T-cell (primary cell): ENCODE measurements around the gene U2AF2. TPM values are rescaled to one million over a fixed set of nuclear protein-coding genes. Genes with fewer than 3 reads are reported as not detected.
A peak's percentile ranks its signal among the peaks of the same experiment; 100 is the strongest.

ENCODE experiments used
- ATAC-seq, 4 experiments: fragments of 200-7000 bp in 3 of 4; fragments of 150-1000 bp in 1 of 4; cut with Tn5 transposase; replicated peaks in 1 of 4; 1 replicate in 3 of 4; 2 replicates in 1 of 4; pipeline ENCODE4 v1.10.0; 2021; ENCODE audit warnings: moderate library complexity in 3 of 4, mild to moderate bottlenecking in 2 of 4, moderate number of reproducible peaks in 1 of 4
- CTCF ChIA-PET, 2 donors: fragments of 300-600 bp; sonication (Branson Sonifier 250); formaldehyde crosslinking; loops; one replicate each; lab custom pipeline; 2022; ENCODE audit warnings: antibody characterized with exemption in 2 of 2; lab: Charles Lee
- POLR2A ChIA-PET, 2 donors: fragments of 300-600 bp; sonication (Branson Sonifier 250); formaldehyde crosslinking; loops; one replicate each; lab custom pipeline; 2022; ENCODE audit warnings: antibody characterized with exemption in 2 of 2; lab: Charles Lee
- DNase-seq, 35 experiments: peaks; one replicate each; pipeline versions ENCODE4 v3.0.0 to v3.0.0-alpha.2; 2013 to 2023
- H3K27ac ChIP-seq: one replicate; pipeline ENCODE4 v1.5.1; 2013; ENCODE audit warnings: low read length
- H3K27me3 ChIP-seq, 2 experiments: replicated peaks in 1 of 2; 1 replicate in 1 of 2; 2 replicates in 1 of 2; pipeline versions ENCODE4 v1.6.1 to v1.7.0; 2013; ENCODE audit warnings: low read length in 1 of 2, mixed read lengths in 1 of 2; ENCODE audit not compliant: control insufficient read depth in 2 of 2, insufficient read depth in 2 of 2; ENCODE audit errors: extremely low read depth in 1 of 2
- H3K36me3 ChIP-seq, 2 donors: 1 replicate in 1 of 2; 2 replicates in 1 of 2; pipeline versions ENCODE4 v1.6.1 to v1.7.0; 2013; ENCODE audit warnings: low read length in 1 of 2; ENCODE audit not compliant: control insufficient read depth in 2 of 2, insufficient read depth in 1 of 2; ENCODE audit errors: extremely low read depth in 1 of 2
- H3K4me1 ChIP-seq, 2 experiments: 1 replicate in 1 of 2; 2 replicates in 1 of 2; pipeline versions ENCODE4 v1.6.1 to v1.7.0; 2013; ENCODE audit warnings: low read length in 2 of 2, mixed read lengths in 1 of 2; ENCODE audit not compliant: insufficient read depth in 2 of 2, control insufficient read depth in 1 of 2; ENCODE audit errors: extremely low read depth in 1 of 2
- H3K4me3 ChIP-seq, 2 donors: 1 replicate in 1 of 2; 2 replicates in 1 of 2; pipeline versions ENCODE4 v1.5.1 to v1.7.0; 2013; ENCODE audit warnings: mild to moderate bottlenecking in 2 of 2, low read length in 1 of 2, moderate library complexity in 1 of 2; ENCODE audit not compliant: control insufficient read depth in 1 of 2; ENCODE audit errors: extremely low read depth in 1 of 2
- H3K9me3 ChIP-seq: 2 replicates; pipeline ENCODE4 v1.7.0; 2013
- H3K27ac Mint-ChIP-seq, 2 donors: one replicate each; pipeline ENCODE4 v1.8.0; 2020 to 2021; ENCODE audit warnings: mild to moderate bottlenecking in 2 of 2, mixed read lengths in 2 of 2
- H3K27me3 Mint-ChIP-seq, 2 donors: one replicate each; pipeline ENCODE4 v1.8.0; 2021 to 2022; ENCODE audit warnings: mixed read lengths in 2 of 2
- H3K36me3 Mint-ChIP-seq: one replicate; pipeline ENCODE4 v1.8.0; 2021; ENCODE audit warnings: mixed read lengths
- H3K4me1 Mint-ChIP-seq, 3 donors: one replicate each; pipeline ENCODE4 v1.8.0; 2020 to 2022; ENCODE audit warnings: mixed read lengths in 3 of 3, mild to moderate bottlenecking in 1 of 3
- H3K4me3 Mint-ChIP-seq, 3 donors: one replicate each; pipeline ENCODE4 v1.8.0; 2020 to 2022; ENCODE audit warnings: mild to moderate bottlenecking in 3 of 3, mixed read lengths in 3 of 3, moderate library complexity in 3 of 3
- H3K9me3 Mint-ChIP-seq, 3 donors: one replicate each; pipeline ENCODE4 v1.8.0; 2020 to 2022; ENCODE audit warnings: mixed read lengths in 3 of 3
- WGBS: methylation state at CpG from one replicate; pipeline ENCODE4 v1.1.5; 2013; ENCODE audit warnings: missing lambda C conversion rate; ENCODE audit not compliant: insufficient coverage; 5-methylcytosine and 5-hydroxymethylcytosine counted together
- total RNA-seq, 35 experiments: library from RNA in 6 of 35; stranded (reverse) in 6 of 35; fragments of 120-200 nt in 1 of 35; gene quantifications; one replicate each; pipeline versions ENCODE4 v1.2.1 to v1.2.4 and lab custom pipeline; 2013 to 2026

U2AF2 gene
- total RNA-seq, 5 donors from 2014 or later (not counting 1 experiment from before 2014, with no cell fraction given): 254 to 310 (median 303) TPM

DNA sequence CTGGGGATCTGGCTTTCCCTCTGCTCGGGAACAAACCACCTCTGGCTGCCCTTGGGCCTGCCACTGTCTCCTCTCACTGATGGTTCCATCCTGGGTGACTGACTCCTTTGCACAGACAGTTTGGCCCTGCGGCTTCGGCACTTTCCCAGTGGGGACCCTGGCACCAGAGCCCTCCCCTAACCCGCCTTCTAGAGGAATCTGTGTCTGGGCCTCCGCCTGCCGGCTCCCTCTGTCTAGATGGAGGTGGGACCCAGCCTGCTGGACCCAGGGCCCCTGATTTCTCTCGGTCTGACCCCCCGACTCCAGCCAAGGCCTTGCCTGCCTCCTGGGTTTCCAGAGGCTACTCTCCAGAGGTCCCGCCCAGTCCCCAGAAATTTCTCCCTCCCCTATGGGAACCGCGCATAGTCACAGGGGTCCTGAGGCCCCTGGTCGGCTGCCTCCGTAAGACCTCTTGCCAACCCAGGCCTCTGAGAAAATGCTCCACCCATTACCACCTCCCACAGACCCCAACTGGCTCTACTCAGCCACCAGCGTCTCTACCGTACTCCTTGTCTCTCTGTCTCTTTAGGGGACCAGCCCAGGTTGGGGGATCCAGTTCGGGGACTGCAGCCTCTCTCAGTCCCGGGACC lies 4.1 kb upstream of the U2AF2 start:
- Mint-ChIP-seq H3K27ac (peak overlapping the region in 1 of 2 donors; percentile 24), H3K36me3 (no peaks in the 10 kb centered on the region), H3K4me3 (peak overlapping the region in 2 of 3 donors; percentile 47 to 82), H3K9me3 (no peaks in the 10 kb centered on the region), H3K27me3 (no peaks in the 10 kb centered on the region), H3K4me1 (peaks cover 31 to 37% (median 37%) of the 10 kb centered on the region in 3 donors)
- Histone ChIP-seq H3K27ac (no peak overlapping the region), H3K4me3 (no peak overlapping the region), H3K36me3 (no peaks in the 10 kb centered on the region), H3K4me1 (peaks cover 2 to 39% of the 10 kb centered on the region in 2 experiments), H3K9me3 (no peaks in the 10 kb centered on the region), H3K27me3 (peaks cover 0 to 11% of the 10 kb centered on the region in 2 experiments)
- DNase-seq (no peak), ATAC-seq (no peak)
- WGBS: 97% methylated on average over 11 of the region's 17 CpGs
- POLR2A ChIA-PET: no interaction called here
- CTCF ChIA-PET: interaction anchor here in 1 of 2 donors (1.0 kb wide), 1 partner anchor 18 kb away, joined by 4 read pairs; no protein-coding TSS in a partner anchor

DNA sequence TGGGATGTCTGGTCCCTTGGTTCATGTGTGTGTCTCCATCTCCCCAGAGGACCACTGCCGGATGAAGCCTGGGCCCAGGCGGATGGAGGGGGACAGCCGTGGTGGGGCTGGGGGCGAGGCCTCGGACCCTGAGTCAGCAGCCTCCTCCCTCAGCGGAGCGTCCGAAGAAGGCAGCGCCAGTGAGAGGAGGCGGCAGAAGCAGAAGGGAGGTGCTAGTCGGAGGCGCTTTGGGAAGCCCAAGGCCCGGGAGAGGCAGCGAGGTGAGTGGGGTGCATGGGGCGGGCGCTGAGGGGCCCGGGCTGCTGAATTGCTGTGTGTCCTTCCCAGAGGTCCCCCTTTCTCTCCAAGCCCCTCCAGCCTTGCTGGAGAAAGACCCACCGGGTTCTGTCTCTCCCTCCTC lies 3.6 kb upstream of the U2AF2 start:
- Histone ChIP-seq H3K27me3 (peaks cover 0 to 11% of the 10 kb centered on the region in 2 experiments), H3K4me3 (no peak overlapping the region), H3K27ac (no peak overlapping the region), H3K36me3 (no peaks in the 10 kb centered on the region), H3K4me1 (peaks cover 4 to 45% of the 10 kb centered on the region in 2 experiments), H3K9me3 (no peaks in the 10 kb centered on the region)
- peaks cover 35 to 42% (median 42%) of the 10 kb centered on the region in 3 donors for H3K4me1 Mint-ChIP-seq
- peak overlapping the region in 1 of 3 donors; percentile 82 for H3K4me3 Mint-ChIP-seq
- no peaks in the 10 kb centered on the region for H3K9me3 Mint-ChIP-seq
- H3K27ac Mint-ChIP-seq: no peak overlapping the region
- ATAC-seq: no peak
- DNase-seq: no peak
- ChIA-PET CTCF (no interaction called here), POLR2A (no interaction called here)
- peaks cover 4% of the 10 kb centered on the region for H3K36me3 Mint-ChIP-seq
- no peaks in the 10 kb centered on the region for H3K27me3 Mint-ChIP-seq
- WGBS: 100% methylated on average over 4 of the region's 18 CpGs

DNA sequence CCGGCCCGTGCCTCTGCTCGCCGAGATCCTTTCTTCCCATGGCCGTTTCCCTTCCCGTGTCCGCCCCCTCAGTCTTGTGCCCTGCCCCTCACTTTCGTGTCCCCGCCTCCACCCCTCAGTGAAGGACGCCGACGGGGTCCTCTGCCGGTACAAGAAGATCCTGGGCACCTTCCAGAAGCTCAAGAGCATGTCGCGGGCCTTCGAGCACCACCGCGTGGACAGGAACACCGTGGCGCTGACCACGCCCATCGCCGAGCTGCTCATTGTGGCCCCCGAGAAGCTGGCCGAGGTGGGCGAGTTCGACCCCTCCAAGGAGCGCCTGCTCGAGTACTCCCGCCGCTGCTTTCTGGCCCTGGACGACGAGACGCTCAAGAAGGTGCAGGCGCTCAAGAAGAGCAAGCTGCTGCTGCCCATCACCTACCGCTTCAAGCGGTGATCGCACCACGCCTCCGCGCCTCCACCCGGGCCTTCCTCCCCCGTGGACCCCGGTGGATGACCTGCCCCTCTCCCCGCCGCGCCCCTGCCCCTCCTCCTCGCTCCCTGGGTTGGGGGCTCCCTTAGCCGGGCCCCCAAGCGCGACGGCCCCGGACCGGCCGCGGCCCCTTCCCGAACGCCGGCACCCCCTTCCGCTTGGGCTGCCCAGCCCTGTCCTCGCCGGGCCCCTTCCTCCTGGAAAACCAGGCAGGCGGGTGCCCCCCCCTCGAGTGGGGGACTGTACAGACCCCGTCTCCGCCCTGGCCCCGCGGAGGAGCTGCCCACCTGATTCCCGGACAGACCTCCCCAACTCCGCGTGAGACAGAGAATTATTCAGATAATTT lies 2.3 kb upstream of the U2AF2 start:
- Mint-ChIP-seq H3K27me3 (no peaks in the 10 kb centered on the region), H3K36me3 (peaks cover 5% of the 10 kb centered on the region), H3K27ac (peak overlapping the region in 1 of 2 donors; percentile 11), H3K4me3 (peak overlapping the region in 2 of 3 donors; percentile 28 to 30), H3K9me3 (no peaks in the 10 kb centered on the region), H3K4me1 (peaks cover 42 to 50% (median 47%) of the 10 kb centered on the region in 3 donors)
- H3K9me3 ChIP-seq: no peaks in the 10 kb centered on the region
- WGBS: 93% methylated on average over 49 of the region's 71 CpGs
- H3K36me3 ChIP-seq: peaks cover 0 to 3% of the 10 kb centered on the region in 2 donors
- ChIA-PET CTCF (interaction anchor here (0.5 to 0.9 kb wide), 11 partner anchors 8 to 1554 kb away, joined by 3 to 12 read pairs (median 4); no protein-coding TSS in a partner anchor), POLR2A (no interaction called here)
- DNase-seq: peak in 2 of 35 experiments; percentile 19 to 34
- ATAC-seq: no peak
- H3K4me1 ChIP-seq: peaks cover 16 to 49% of the 10 kb centered on the region in 2 experiments
- no peak overlapping the region for H3K4me3 ChIP-seq
- no peak overlapping the region for H3K27ac ChIP-seq
- H3K27me3 ChIP-seq: peaks cover 0 to 11% of the 10 kb centered on the region in 2 experiments

DNA sequence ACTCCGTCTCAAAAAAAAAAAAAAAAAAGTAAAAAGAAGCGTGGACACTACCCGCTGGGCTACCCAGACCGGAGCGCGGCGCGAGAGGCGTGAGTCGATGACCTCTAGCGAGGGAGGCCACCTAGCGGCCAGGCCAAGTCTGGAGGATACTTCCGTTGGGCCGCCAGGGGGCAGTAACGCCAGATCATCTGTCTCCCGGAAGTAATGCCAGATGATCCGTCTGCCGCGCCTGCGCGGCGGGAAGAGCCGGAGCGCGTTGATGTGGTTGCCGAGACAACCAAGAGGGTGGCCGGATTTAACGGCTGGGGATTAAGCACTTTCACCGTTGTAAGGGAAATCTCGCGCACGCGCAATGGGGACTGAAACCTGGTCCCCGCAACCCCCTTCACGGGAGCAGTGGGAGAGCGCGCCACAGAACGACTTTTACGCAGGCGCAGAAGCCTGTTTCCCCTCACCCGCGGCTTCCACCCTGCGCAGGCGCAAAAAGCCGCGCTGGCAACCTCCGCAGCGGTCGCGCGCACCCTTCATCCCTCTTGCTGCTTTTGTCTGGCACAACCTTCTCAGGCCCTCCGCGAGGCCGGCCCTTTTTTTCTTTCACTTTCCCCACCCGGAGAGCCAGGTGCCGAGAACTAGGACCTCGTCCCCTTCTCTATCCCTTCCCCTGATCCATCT lies 1.0 kb upstream of the U2AF2 start:
- Mint-ChIP-seq H3K9me3 (no peaks in the 10 kb centered on the region), H3K27me3 (no peaks in the 10 kb centered on the region), H3K27ac (peak overlapping the region; percentile 95 to 99), H3K4me1 (peaks cover 46 to 52% (median 48%) of the 10 kb centered on the region in 3 donors), H3K36me3 (peaks cover 9% of the 10 kb centered on the region), H3K4me3 (peak overlapping the region; percentile 85 to 88 (median 87))
- WGBS: under 1% methylated on average over 57 of the region's 57 CpGs
- ChIA-PET POLR2A (interaction anchor here in 1 of 2 donors (0.6 to 0.9 kb wide), 4 partner anchors 7 to 1464 kb away, joined by 3 to 5 read pairs (median 3); partner anchors contain the start of gene MBOAT7), CTCF (interaction anchor here (0.7 to 1.5 kb wide), 19 partner anchors 9 to 1517 kb away, joined by 3 to 19 read pairs (median 4); partner anchors contain the start of genes CNOT3 (in 1 of the 2), FIZ1 (in 1 of the 2), MBOAT7 (in 1 of the 2) and ZNF524 (in 1 of the 2))
- Histone ChIP-seq H3K9me3 (no peaks in the 10 kb centered on the region), H3K36me3 (peaks cover 0 to 15% of the 10 kb centered on the region in 2 donors), H3K27ac (peak overlapping the region; percentile 100), H3K4me1 (peaks cover 17 to 51% of the 10 kb centered on the region in 2 experiments), H3K27me3 (peaks cover 0 to 8% of the 10 kb centered on the region in 2 experiments), H3K4me3 (peak overlapping the region; percentile 57 to 89)
- DNase-seq (peak; percentile 98 to 100 (median 99)), ATAC-seq (peak; percentile 56 to 66 (median 64))

DNA sequence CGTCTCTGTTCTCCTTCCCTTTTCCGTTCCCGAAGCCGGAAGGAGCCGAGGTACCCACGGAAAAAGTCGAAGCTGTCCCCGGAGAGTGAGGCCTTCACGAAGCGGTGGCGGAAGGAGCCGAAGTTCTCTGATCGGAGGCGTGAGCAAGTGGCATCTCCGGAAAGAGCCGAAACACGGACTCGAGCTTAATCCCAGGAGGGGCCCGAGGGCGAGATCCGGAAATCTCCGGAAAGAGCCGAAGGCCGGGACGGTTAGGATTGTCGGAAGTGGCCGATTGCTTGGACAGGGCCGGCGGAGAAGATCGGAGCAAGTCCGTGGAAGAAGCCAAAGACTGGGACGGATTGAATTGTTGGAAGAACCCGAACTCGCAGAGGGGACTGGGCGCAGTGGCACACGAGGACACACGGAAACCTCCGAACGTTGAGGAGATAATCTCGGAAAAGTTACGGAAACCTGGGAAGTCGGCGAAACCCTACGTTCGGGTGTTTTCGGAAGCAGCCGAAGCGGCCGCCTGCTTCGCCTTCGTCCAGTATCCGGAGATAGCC lies 440 bp upstream of the U2AF2 start:
- peak overlapping the region; percentile 100 for H3K27ac ChIP-seq
- CTCF ChIA-PET: interaction anchor here in 1 of 2 donors (0.7 to 1.5 kb wide), 15 partner anchors 12 to 1517 kb away, joined by 3 to 19 read pairs (median 4); partner anchors contain the start of genes CNOT3, FIZ1, MBOAT7 and ZNF524
- no peaks in the 10 kb centered on the region for H3K9me3 ChIP-seq
- Mint-ChIP-seq H3K36me3 (peaks cover 10% of the 10 kb centered on the region), H3K27ac (peak overlapping the region; percentile 95 to 99), H3K9me3 (no peaks in the 10 kb centered on the region), H3K4me1 (peaks cover 46 to 55% (median 49%) of the 10 kb centered on the region in 3 donors), H3K27me3 (no peaks in the 10 kb centered on the region), H3K4me3 (peak overlapping the region; percentile 85 to 88 (median 87))
- peak; percentile 79 to 82 (median 81) for ATAC-seq
- DNase-seq: peak; percentile 97 to 100 (median 99)
- H3K27me3 ChIP-seq: peaks cover 0 to 7% of the 10 kb centered on the region in 2 experiments
- POLR2A ChIA-PET: interaction anchor here (0.5 to 0.9 kb wide), 8 partner anchors 8 to 1465 kb away, joined by 3 to 5 read pairs (median 3); partner anchors contain the start of genes FIZ1 (in 1 of the 2), MBOAT7 (in 1 of the 2) and ZNF524 (in 1 of the 2)
- H3K4me3 ChIP-seq: peak overlapping the region; percentile 57 to 89
- under 1% methylated on average over 41 of the region's 52 CpGs for WGBS
- H3K4me1 ChIP-seq: peaks cover 17 to 51% of the 10 kb centered on the region in 2 experiments
- H3K36me3 ChIP-seq: peaks cover 3 to 21% of the 10 kb centered on the region in 2 donors
